CD4-positive, CD25-positive, alpha-beta regulatory T cell (primary cell): ENCODE data around the gene ACTR3. TPM values are rescaled to one million over a fixed set of nuclear protein-coding genes. Genes with fewer than 3 reads are reported as not detected.

Source experiments
- ATAC-seq, 2 donors: fragments of 150-1000 bp; cut with Tn5 transposase; one replicate each; pipeline ENCODE4 v1.10.0; 2021; ENCODE audit warnings: low read depth in 2 of 2, moderate number of reproducible peaks in 2 of 2, moderate library complexity in 1 of 2
- DNase-seq, 3 donors: peaks; one replicate each; pipeline versions ENCODE4 v3.0.0 to v3.0.0-alpha.2; 2012 to 2022; ENCODE audit warnings: mixed read lengths in 1 of 3
- H3K27ac ChIP-seq: one replicate; pipeline ENCODE4 v1.7.0; 2013; ENCODE audit warnings: mild to moderate bottlenecking, low read length; ENCODE audit not compliant: insufficient read depth, poor library complexity, severe bottlenecking
- H3K27me3 ChIP-seq: one replicate; pipeline ENCODE4 v1.7.0; 2013; ENCODE audit warnings: low read length; ENCODE audit not compliant: control insufficient read depth, insufficient read depth
- H3K36me3 ChIP-seq: one replicate; pipeline ENCODE4 v1.7.0; 2013; ENCODE audit warnings: mild to moderate bottlenecking, low read length, moderate library complexity; ENCODE audit not compliant: control insufficient read depth, insufficient read depth
- H3K4me1 ChIP-seq: 2 replicates; pipeline ENCODE4 v1.7.0; 2013; ENCODE audit warnings: mild to moderate bottlenecking, low read length; ENCODE audit not compliant: insufficient read depth, control insufficient read depth, poor library complexity, severe bottlenecking
- H3K4me3 ChIP-seq: one replicate; pipeline ENCODE4 v1.7.0; 2013; ENCODE audit warnings: low read depth, mild to moderate bottlenecking, low read length, moderate library complexity
- H3K9me3 ChIP-seq, 2 experiments: 1 replicate in 1 of 2; 2 replicates in 1 of 2; pipeline ENCODE4 v1.7.0; 2013; ENCODE audit warnings: low read length in 2 of 2, mild to moderate bottlenecking in 1 of 2, moderate library complexity in 1 of 2; ENCODE audit not compliant: control insufficient read depth in 2 of 2
- H3K27ac Mint-ChIP-seq, 3 donors: one replicate each; pipeline ENCODE4 v1.8.0; 2020 to 2022; ENCODE audit warnings: mild to moderate bottlenecking in 3 of 3, mixed read lengths in 3 of 3, moderate library complexity in 2 of 3
- H3K27me3 Mint-ChIP-seq: one replicate; pipeline ENCODE4 v1.8.0; 2022; ENCODE audit warnings: mild to moderate bottlenecking, mixed read lengths
- H3K36me3 Mint-ChIP-seq: one replicate; pipeline ENCODE4 v1.8.0; 2020; ENCODE audit warnings: mixed read lengths
- H3K4me1 Mint-ChIP-seq, 4 donors: one replicate each; pipeline ENCODE4 v1.8.0; 2020 to 2022; ENCODE audit warnings: mixed read lengths in 4 of 4, mild to moderate bottlenecking in 1 of 4
- H3K4me3 Mint-ChIP-seq, 4 donors: one replicate each; pipeline ENCODE4 v1.8.0; 2020 to 2022; ENCODE audit warnings: mild to moderate bottlenecking in 4 of 4, mixed read lengths in 4 of 4, moderate library complexity in 3 of 4
- H3K9me3 Mint-ChIP-seq, 7 donors: one replicate each; pipeline ENCODE4 v1.8.0; 2020 to 2022; ENCODE audit warnings: mixed read lengths in 7 of 7, mild to moderate bottlenecking in 3 of 7, moderate library complexity in 2 of 7
- polyA plus RNA-seq, 4 donors: library from polyadenylated mRNA; unstranded; fragments of 300-500 nt; fragmentation: Illumina TruSeq; gene quantifications; one replicate each; pipeline ENCODE4 v1.2.3, GENCODE V29; 2021
- total RNA-seq: library from RNA; stranded (reverse); gene quantifications from one replicate; pipeline ENCODE4 v1.2.3, GENCODE V29; 2022

ACTR3 gene
- total and polyA plus RNA-seq, 5 donors from 2014 or later = 328 to 718 (median 576) TPM

DNA sequence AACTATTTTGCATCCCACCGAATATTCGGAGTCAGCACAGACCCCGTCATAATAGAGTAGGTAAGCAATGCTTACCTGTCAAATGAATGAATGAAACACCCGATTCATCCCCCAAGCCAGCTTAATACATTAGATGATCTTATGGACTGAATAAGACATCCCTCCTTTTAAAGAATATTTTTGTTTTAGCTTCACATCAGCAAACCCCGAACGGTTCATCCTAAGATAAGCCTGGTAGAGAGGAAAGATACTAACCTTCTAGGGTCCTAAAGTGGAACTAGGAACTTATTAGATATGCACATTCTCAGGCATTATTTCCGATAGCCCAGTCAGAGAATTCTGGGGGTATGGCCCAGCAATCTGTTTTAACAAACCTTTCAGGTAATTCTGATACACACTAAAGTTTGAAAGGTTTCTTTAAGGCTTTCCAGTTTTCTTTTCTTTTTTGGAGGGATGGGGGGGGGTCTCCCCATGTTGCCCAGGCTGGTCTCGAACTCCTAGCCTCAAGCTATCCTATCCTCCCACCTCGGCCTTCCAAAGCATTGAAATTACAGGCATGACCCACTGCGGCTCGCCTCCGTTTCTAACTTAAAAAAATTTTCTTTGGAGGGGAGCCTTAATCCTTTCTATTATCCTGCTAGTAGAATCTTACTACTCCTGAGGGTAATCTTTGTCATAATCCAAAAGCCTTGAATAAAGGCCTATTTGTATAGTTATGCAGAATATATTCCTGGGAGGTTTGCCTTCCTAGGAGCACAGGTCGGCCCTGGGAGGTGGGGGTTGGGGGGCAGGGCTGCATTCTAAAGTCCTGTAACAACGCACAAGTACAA, 1.0 kb upstream of the ACTR3 start:
- Histone ChIP-seq H3K9me3 (no peaks in the 10 kb centered on the region), H3K4me3 (peak overlapping the region; percentile 96), H3K36me3 (no peaks in the 10 kb centered on the region), H3K4me1 (peaks cover 68% of the 10 kb centered on the region), H3K27ac (peak overlapping the region; percentile 99), H3K27me3 (no peaks in the 10 kb centered on the region)
- Mint-ChIP-seq H3K4me1 (peaks cover 58 to 78% (median 69%) of the 10 kb centered on the region in 4 donors), H3K4me3 (peak overlapping the region; percentile 96 to 100 (median 99)), H3K27ac (peak overlapping the region; percentile 95 to 96 (median 96)), H3K9me3 (no peaks in the 10 kb centered on the region), H3K36me3 (peaks cover 12% of the 10 kb centered on the region), H3K27me3 (no peaks in the 10 kb centered on the region)
- no peak for ATAC-seq
- no peak for DNase-seq

DNA sequence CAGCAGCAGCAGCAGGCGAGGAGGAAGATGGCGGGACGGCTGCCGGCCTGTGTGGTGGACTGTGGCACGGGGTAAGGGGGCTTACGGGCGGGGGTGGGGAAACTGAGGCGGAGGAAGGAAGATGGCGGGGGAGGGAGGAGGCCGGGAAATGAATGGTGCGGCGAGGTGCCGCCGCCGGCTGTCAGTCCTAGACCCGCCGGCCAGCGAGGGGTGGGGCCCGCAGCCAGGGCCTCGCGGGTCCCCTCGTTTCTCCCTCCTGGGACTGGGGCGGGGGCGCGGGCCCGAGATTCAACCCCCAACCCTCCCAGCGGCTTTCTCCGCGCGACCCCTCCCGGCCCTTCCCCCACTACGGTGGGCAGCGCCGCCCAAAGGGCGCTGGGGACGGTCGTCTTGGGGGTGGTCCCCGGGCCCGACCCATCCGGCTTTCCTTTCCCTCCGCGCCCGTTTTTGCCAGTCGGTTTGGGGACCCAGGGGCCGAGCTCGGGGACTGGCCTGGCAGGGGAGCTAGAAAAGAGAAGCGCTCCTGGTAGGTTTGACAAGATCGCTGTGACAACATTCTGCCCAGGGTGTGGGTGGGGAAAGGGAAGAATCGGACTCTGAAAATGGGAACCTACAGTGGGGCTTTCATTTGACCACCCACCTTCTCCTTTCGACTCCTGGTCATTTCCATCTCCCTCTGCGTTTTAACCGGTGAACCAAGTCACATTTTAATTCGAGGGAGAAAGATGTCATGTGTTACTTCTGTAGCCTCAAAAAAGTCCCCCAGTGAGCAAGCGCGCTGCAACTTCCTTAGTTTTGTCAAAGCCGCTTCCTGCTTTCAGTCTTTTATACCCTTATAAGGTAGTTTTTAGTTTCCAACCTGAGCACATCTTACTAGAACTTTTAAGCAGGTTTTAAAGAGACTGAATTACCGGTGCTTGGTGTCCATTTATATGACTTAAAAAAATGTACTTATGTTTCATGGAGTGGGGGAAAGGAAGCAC, 655 bp downstream of the ACTR3 start:
- Histone ChIP-seq H3K9me3 (no peaks in the 10 kb centered on the region), H3K4me1 (peaks cover 81% of the 10 kb centered on the region), H3K27me3 (no peaks in the 10 kb centered on the region), H3K27ac (peak overlapping the region; percentile 99), H3K4me3 (peak overlapping the region; percentile 93), H3K36me3 (peaks cover 10% of the 10 kb centered on the region)
- Mint-ChIP-seq H3K9me3 (no peaks in the 10 kb centered on the region), H3K4me1 (peaks cover 60 to 84% (median 75%) of the 10 kb centered on the region in 4 donors), H3K4me3 (peak overlapping the region; percentile 96 to 100 (median 99)), H3K27ac (peak overlapping the region; percentile 95 to 98 (median 96)), H3K27me3 (no peaks in the 10 kb centered on the region), H3K36me3 (peaks cover 22% of the 10 kb centered on the region)
- DNase-seq = peak; percentile 71 to 91 (median 84)
- peak; percentile 37 to 46 for ATAC-seq

DNA sequence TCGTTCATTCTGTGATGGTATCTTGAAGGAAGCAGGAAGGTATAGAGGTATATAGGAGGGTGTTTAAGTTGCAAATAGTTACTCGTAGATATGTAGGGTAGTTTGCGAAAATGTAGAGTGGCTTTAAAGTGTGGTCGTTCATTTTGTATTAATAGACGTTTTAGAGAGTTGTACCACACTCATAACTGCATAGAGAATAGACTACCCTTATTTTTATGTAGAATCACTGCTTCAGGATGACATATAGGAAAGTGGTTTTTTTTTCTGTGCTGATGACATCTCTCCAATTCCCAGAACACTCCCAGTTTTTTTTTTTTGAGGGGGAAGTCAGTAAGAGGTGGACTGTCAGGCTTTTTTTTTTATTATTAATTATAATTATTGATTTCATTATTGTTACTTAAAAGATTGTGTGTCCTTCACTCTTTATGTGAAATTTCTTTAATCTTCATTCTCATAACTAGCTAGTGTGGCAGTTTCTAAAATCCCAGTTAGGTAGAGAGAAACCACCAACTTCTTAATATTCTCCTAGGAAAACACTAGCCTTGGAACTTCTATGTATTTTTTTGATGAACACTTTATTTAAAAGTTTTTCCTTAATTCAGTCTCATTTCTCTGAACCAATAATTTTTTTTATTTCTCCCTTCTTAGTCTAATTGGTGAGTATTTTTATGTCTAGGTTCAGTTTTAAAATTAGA, 1.5 kb downstream of the ACTR3 start:
- peaks cover 86% of the 10 kb centered on the region for H3K4me1 ChIP-seq
- Mint-ChIP-seq H3K27me3 (no peaks in the 10 kb centered on the region), H3K4me1 (peaks cover 65 to 89% (median 78%) of the 10 kb centered on the region in 4 donors), H3K27ac (peak overlapping the region; percentile 94 to 98 (median 95)), H3K9me3 (no peaks in the 10 kb centered on the region), H3K4me3 (peak overlapping the region; percentile 93 to 100 (median 98)), H3K36me3 (peaks cover 29% of the 10 kb centered on the region)
- H3K4me3 ChIP-seq = peak overlapping the region; percentile 93
- no peaks in the 10 kb centered on the region for H3K9me3 ChIP-seq
- H3K27me3 ChIP-seq = no peaks in the 10 kb centered on the region
- H3K27ac ChIP-seq = peak overlapping the region; percentile 99
- DNase-seq (no peak), ATAC-seq (no peak)
- peaks cover 10% of the 10 kb centered on the region for H3K36me3 ChIP-seq

DNA sequence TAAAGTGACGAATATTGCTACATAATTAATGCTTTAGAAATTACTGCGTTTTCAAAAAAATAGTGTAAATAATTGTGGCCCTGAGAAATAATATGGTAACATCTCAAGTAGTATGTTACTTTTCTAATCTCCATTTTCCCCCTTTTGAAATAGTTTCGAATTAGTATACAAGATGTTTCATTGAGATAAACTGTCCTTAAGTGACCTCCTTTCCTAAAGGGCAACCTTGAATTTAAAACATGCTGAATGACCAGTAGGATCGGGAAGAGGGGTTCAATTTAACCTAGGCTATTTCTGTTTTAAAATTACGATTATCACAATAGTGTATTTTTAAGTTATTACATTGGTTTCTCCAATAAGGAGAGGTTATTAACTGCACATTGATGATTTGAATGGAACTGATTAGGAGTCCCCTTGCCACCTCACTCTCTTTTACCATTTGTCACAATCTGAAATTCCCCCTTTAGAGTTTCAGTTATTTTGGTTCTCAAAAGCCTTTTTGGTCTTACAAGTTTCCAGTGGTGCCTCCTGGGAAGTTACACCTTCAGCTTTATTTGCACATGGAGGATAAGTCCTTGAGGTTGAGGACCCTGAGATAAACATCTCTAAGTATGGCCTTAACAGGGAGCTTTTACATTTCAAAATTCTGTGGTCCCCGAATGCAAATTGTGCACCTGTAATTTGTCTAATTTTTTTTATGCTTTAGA, 2.3 kb downstream of the ACTR3 start:
- ATAC-seq (no peak), DNase-seq (no peak)
- H3K4me1 Mint-ChIP-seq = peaks cover 64 to 87% (median 77%) of the 10 kb centered on the region in 4 donors
- H3K27ac Mint-ChIP-seq = peak overlapping the region; percentile 14 to 71 (median 47)
- peaks cover 29% of the 10 kb centered on the region for H3K36me3 Mint-ChIP-seq
- H3K27me3 Mint-ChIP-seq = no peaks in the 10 kb centered on the region
- Histone ChIP-seq H3K4me1 (peaks cover 86% of the 10 kb centered on the region), H3K27ac (peak overlapping the region; percentile 99), H3K4me3 (peak overlapping the region; percentile 93), H3K36me3 (peaks cover 10% of the 10 kb centered on the region), H3K9me3 (no peaks in the 10 kb centered on the region), H3K27me3 (no peaks in the 10 kb centered on the region)
- no peaks in the 10 kb centered on the region for H3K9me3 Mint-ChIP-seq
- H3K4me3 Mint-ChIP-seq = peak overlapping the region; percentile 92 to 99 (median 94)

DNA sequence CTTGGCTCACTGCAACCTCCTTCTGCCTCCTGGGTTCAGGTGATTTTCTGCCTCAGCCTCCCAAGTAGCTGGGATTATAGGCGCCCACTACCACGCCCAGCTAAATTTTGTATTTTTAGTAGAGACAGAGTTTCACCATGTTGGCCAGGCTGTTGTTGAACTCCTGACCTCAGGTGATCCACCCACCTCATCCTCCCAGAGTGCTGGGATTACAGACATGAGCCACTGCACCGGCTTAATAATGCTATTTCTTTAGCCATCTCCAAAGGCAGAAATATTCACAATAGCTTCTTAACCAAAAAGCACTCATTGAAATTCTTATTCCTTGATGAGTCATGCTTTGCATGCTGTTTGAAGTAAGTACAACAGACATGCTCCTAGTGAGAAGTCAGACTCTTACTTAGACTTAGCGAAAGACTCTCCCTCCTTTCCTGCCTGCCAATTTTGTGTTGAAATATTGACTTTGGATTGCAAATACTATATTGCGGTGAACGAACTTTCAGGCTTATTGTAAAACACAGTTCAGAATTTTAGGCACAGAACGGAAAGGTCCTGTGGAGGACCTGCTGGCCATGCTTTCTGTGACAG, 4.4 kb downstream of the ACTR3 start:
- peaks cover 62 to 83% (median 72%) of the 10 kb centered on the region in 4 donors for H3K4me1 Mint-ChIP-seq
- no peak for DNase-seq
- no peaks in the 10 kb centered on the region for H3K27me3 ChIP-seq
- H3K36me3 ChIP-seq = peaks cover 10% of the 10 kb centered on the region
- peak overlapping the region; percentile 92 to 99 (median 94) for H3K4me3 Mint-ChIP-seq
- no peaks in the 10 kb centered on the region for H3K9me3 ChIP-seq
- peak overlapping the region; percentile 64 for H3K27ac ChIP-seq
- H3K27me3 Mint-ChIP-seq = no peaks in the 10 kb centered on the region
- no peak for ATAC-seq
- peak overlapping the region; percentile 17 to 82 (median 71) for H3K27ac Mint-ChIP-seq
- peaks cover 84% of the 10 kb centered on the region for H3K4me1 ChIP-seq
- no peaks in the 10 kb centered on the region for H3K9me3 Mint-ChIP-seq
- peaks cover 33% of the 10 kb centered on the region for H3K36me3 Mint-ChIP-seq
- peak overlapping the region; percentile 93 for H3K4me3 ChIP-seq

DNA sequence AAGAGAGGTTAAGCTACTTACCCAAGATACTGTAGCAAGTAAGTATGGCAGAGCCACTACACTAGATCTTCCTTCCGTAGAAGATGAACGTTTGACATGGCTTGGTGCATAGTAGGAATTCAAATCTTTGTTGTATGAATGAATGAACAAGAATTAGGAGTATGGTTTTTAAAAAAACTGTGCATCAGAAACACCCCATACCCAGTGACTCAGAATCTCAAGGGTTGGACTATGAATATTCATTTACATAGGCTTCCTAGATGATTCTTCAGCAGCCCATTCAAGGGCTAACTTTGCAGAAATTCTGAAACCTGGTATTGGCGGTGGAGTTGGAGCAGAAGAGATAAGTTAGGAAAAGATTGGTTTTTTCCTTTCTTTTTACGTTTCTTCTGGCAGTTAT, 5.4 kb downstream of the ACTR3 start:
- ATAC-seq (no peak), DNase-seq (no peak)
- Histone ChIP-seq H3K9me3 (no peaks in the 10 kb centered on the region), H3K27ac (peak overlapping the region; percentile 64), H3K4me1 (peaks cover 91% of the 10 kb centered on the region), H3K27me3 (no peaks in the 10 kb centered on the region), H3K36me3 (peaks cover 10% of the 10 kb centered on the region), H3K4me3 (peak overlapping the region; percentile 93)
- Mint-ChIP-seq H3K4me3 (peak overlapping the region; percentile 92 to 99 (median 94)), H3K4me1 (peaks cover 68 to 89% (median 80%) of the 10 kb centered on the region in 4 donors), H3K36me3 (peaks cover 33% of the 10 kb centered on the region), H3K27ac (peak overlapping the region in 1 of 3 donors; percentile 30), H3K27me3 (no peaks in the 10 kb centered on the region), H3K9me3 (no peaks in the 10 kb centered on the region)
